Stimulated activated CD8-positive, alpha-beta memory T cell treated with anti-CD3 and anti-CD28 coated beads, Interleukin-4, amount 100 ng/mL, for 1 hour (primary cell): ENCODE data around the gene CCRL2.
"Not testable (repeated sequence)": the region's sequence is repeated elsewhere in the genome, so short reads cannot be mapped to it uniquely, and the experiment has no call there.

Source experiments
- DNase-seq, 2 donors: peaks; one replicate each; pipeline ENCODE4 v3.0.0-alpha.2; 2020; ENCODE audit warnings: low read depth in 2 of 2, low spot score in 1 of 2

CCRL2 gene

GRCh38 chr3:46401579-46401978 lies 5.5 kb upstream of the CCRL2 start:
- DNase-seq: no peak

- DNase-seq: not testable (repeated sequence)
Observed at GRCh38 chr3:46402902-46403301, 4.2 kb upstream of the CCRL2 start.

GRCh38 chr3:46405301-46406019 lies 1.6 kb upstream of the CCRL2 start:
- no peak for DNase-seq

- DNase-seq: no peak
Observed at GRCh38 chr3:46406443-46406787, 644 bp upstream of the CCRL2 start.

- DNase-seq: no peak
Observed at GRCh38 chr3:46407970-46408369, 911 bp downstream of the CCRL2 start.

- no peak for DNase-seq
Observed at GRCh38 chr3:46408853-46409252, 1.8 kb downstream of the CCRL2 start.

- DNase-seq: no peak
Observed at GRCh38 chr3:46409739-46410489, 2.9 kb downstream of the CCRL2 start.

GRCh38 chr3:46410669-46411068 lies 3.6 kb downstream of the CCRL2 start:
- no peak for DNase-seq

- DNase-seq: no peak
Observed at GRCh38 chr3:46411271-46411670, 4.2 kb downstream of the CCRL2 start.

- DNase-seq: no peak
Observed at GRCh38 chr3:46412786-46413298, 5.8 kb downstream of the CCRL2 start.

- DNase-seq: no peak
Observed at GRCh38 chr3:46413951-46414350, 6.9 kb downstream of the CCRL2 start.

GRCh38 chr3:46414739-46415138 lies 7.7 kb downstream of the CCRL2 start:
- no peak for DNase-seq

- no peak for DNase-seq
Observed at GRCh38 chr3:46416125-46416810, 9.2 kb downstream of the CCRL2 start.

- DNase-seq: no peak
Observed at GRCh38 chr3:46416811-46417510, 9.9 kb downstream of the CCRL2 start.

GRCh38 chr3:46417841-46418611 lies 11.0 kb downstream of the CCRL2 start:
- no peak for DNase-seq

- DNase-seq: no peak
Observed at GRCh38 chr3:46419816-46420215, 12.8 kb downstream of the CCRL2 start.

- DNase-seq: no peak
Observed at GRCh38 chr3:46420931-46421330, 13.9 kb downstream of the CCRL2 start.

GRCh38 chr3:46422617-46423016 lies 15.6 kb downstream of the CCRL2 start:
- DNase-seq: no peak

- DNase-seq: no peak
Observed at GRCh38 chr3:46423588-46423987, 16.5 kb downstream of the CCRL2 start.

GRCh38 chr3:46426476-46426875 lies 19.4 kb downstream of the CCRL2 start:
- not testable (repeated sequence) for DNase-seq

- not testable (repeated sequence) for DNase-seq
Observed at GRCh38 chr3:46427404-46427803, 20.3 kb downstream of the CCRL2 start.
